Vagina (tissue), 2 donors: ENCODE results near the gene JPH2.

Experiments
- POLR2AphosphoS5 ChIP-seq, 2 donors: sonication (generic); formaldehyde crosslinking; IDR thresholded peaks; one replicate each; pipeline ENCODE4 v1.9.0; 2017; ENCODE audit warnings: antibody characterized with exemption in 2 of 2, mild to moderate bottlenecking in 2 of 2, low read depth in 1 of 2; ENCODE audit not compliant: insufficient read depth in 1 of 2
- TF ChIP-seq, protein P1 (sequence below), 3 experiments: fragments of 450-650 bp in 2 of 3; fragments of 200-600 bp in 1 of 3; sonication (generic) in 1 of 3; IDR thresholded peaks; one replicate each; pipeline ENCODE4 v1.5.1; 2017 to 2019; ENCODE audit warnings: antibody characterized with exemption in 3 of 3, mild to moderate bottlenecking in 2 of 3, moderate library complexity in 2 of 3

DNA sequence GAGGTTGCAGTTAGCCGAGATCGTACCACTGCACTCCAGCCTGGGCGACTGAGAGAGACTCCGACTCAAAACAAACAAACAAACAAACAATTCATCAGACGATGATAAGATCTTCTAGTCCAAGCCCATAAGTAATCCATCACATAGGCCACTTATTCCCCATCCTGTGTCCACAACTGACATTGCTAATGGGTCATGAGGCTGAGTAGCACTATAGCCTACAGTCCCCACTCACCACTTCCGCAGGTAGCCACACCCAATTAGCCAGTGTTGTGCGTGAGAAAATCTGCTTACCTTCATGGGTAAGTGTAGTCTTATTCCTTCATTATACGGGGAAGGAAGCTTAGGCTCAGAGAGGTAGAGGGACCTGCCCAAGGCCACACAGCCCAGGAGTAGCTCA, 13.1 kb downstream of the JPH2 start:
- TF ChIP-seq, protein P1, sequence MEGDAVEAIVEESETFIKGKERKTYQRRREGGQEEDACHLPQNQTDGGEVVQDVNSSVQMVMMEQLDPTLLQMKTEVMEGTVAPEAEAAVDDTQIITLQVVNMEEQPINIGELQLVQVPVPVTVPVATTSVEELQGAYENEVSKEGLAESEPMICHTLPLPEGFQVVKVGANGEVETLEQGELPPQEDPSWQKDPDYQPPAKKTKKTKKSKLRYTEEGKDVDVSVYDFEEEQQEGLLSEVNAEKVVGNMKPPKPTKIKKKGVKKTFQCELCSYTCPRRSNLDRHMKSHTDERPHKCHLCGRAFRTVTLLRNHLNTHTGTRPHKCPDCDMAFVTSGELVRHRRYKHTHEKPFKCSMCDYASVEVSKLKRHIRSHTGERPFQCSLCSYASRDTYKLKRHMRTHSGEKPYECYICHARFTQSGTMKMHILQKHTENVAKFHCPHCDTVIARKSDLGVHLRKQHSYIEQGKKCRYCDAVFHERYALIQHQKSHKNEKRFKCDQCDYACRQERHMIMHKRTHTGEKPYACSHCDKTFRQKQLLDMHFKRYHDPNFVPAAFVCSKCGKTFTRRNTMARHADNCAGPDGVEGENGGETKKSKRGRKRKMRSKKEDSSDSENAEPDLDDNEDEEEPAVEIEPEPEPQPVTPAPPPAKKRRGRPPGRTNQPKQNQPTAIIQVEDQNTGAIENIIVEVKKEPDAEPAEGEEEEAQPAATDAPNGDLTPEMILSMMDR (IDR thresholded peaks at IDR 0.05): no peak
- no peak for TF ChIP-seq POLR2AphosphoS5 (IDR thresholded peaks at IDR 0.05; ENCODE audit: insufficient read depth in 1 of 2, low read depth in 1 of 2)
